Measurements from ENCODE around the gene EEF1B2. TPM values are rescaled to one million over a fixed set of nuclear protein-coding genes. Genes with fewer than 3 reads are reported as not detected.

EEF1B2 gene
- total RNA-seq, 2 donors from 2014 or later: 935 to 972 TPM

Other genes with a start within 250 kb of the EEF1B2 start
- 10 to 100 TPM; 21.8 to 29.3 TPM for gene INO80D, start 73.7 kb upstream of the EEF1B2 start, total RNA-seq
- 100 to 1,000 TPM in 1 of 2 donors, 10 to 100 TPM in 1; 63.8 to 104 TPM for gene NDUFS1, start 451 bp upstream of the EEF1B2 start, total RNA-seq
- gene ZDBF2, start 114.8 kb downstream of the EEF1B2 start, total RNA-seq: 10 to 100 TPM; 14.0 to 42.8 TPM